NCI-H526 (cell line): ENCODE measurements around the gene HYDIN.
"Not testable (repeated sequence)": the region's sequence is repeated elsewhere in the genome, so short reads cannot be mapped to it uniquely, and the experiment has no call there.

Experiments
- DNase-seq, 2 experiments: peaks; one replicate each; lab custom pipeline; 2025; lab: John Stamatoyannopoulos, UW

The HYDIN gene

DNA sequence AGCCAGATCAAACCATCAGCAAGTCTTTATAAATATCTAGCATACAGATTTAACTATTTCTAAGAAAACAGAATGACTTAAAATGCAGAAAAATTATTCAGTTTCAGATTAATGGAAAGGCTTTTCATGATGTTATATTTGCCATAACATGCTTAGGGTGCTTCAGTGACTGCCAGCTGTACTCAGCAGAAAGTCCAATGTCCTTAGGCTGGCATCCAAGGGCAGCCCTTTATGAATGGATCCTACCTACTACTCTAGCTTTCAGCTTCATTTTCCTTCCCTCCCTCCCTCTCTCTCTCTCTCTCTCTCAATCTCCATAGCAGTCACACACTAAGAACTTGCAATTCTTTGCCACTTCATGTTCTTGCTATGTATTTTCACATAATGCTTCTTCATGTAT, 124.6 kb downstream of the HYDIN start:
- DNase-seq: not testable (repeated sequence)

DNA sequence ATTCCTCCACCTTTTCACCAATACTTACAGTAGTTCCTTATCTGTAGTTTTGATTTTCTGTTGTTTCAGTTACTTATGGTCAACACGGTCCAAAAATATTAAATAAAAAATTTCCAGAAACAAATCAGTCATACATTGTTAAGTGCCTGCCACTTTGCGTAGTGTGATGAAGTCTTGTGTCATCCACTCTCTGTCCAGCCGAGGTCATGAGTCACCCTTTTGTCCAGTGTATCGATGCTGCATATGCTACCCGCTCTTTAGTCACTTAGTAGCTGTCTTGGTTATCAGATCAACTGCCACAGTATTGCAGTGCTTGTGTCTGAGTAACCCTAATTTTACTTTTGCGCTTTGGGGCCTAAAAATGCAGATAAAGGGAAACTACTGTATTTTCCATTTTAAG, 146.9 kb downstream of the HYDIN start:
- not testable (repeated sequence) for DNase-seq

DNA sequence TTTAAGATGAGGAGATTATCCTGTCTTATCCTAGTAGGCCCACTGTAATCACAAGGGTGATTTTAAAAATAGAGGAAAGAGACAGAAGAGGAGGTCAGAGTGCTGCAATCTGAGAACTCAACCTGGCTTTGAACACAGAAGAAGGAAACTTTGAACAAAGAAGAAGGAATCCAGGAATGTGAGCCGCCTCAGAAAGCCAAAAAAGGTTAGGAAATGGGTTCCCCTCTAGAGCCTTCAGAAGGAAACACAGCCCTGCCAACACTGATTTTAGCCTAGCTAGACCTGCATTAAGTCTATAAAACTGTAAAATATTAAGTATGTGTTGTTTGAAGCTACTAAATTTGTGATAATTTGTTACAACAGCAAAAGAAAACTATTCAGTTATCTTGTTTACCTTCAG, 149.7 kb downstream of the HYDIN start:
- DNase-seq: not testable (repeated sequence)

GRCh38 chr16:71080262-71080661, 150.3 kb downstream of the HYDIN start:
- DNase-seq: not testable (repeated sequence)

GRCh38 chr16:71070651-71071050, 159.9 kb downstream of the HYDIN start:
- DNase-seq: not testable (repeated sequence)

DNA sequence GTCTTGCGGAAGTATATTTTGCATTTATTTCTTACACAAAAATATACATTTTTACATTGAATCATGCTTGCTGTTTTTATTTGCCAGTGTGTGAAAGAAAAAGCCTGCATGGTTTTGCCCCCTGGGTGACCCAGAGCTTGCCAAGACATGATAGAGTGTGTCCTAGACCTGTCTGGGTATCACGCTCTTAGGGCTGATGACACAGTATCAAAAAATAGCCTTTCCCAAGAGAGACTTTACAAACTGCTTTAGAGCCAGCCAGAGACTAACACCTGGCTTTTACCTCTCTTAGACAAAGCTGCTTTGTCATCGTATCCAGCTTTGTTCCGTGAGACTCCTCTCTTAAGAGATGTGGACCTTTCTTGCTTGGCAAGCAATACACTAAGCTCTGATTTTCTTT, 160.7 kb downstream of the HYDIN start:
- peak in 1 of 2 experiments; percentile 10 for DNase-seq

- not testable (repeated sequence) for DNase-seq
These were observed 176.5 kb downstream of the HYDIN start for GRCh38 chr16:71053897-71054609.

DNA sequence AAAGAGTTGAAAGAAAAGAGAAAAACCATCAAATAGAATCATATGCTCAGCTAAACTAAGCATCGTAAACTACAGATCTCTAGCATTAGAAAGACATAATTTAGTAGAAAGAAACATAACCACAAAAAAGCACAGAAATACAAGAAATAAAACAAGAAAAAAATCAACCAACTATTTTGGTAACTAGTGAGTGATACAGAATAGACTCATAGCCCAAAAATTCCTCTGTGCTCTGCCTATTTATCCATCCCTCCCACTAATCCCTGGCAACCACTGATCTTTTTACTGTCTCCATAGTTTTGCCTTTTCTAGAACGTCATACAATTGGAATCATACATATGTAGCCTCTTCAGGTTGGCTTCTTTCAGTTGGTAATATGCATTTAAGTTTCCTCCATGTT, 180.2 kb downstream of the HYDIN start:
- DNase-seq: not testable (repeated sequence)

DNA sequence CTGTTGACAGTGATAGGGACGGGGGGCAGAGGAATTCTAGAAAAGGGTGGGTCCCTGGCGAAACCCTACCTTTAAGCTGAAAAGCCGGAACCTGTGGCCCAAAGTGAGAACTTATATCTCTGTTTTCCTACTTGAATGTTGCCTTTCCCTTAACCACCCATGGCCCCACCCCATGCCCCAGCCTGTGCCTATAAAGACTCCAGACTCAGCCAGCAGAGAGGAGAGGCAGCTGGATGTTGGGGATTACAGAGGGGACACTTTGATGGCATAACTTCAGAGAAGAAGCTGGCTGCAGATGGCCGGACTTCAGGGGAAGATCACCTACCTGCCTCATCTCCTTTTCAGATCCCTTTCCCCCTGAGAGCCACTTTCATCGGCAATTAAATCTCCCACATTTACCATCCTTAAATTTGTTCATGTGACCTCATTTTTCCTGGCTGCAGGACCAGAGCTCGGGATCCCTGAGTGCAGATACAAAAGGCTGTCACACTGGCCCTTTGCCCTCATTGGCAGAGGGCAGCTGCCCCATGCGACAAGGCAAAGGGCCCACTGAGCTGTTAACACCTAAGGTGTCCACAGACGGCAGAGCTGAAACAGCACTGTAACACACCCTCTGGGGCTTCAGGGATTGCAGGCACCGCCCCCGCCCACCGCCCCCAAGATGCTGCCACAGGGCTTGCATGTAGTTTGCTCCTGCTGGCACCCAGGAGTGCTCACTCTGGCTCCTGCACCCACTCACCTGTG, 191.0 kb downstream of the HYDIN start:
- DNase-seq: not testable (repeated sequence)

- DNase-seq: not testable (repeated sequence)
These were observed 192.1 kb downstream of the HYDIN start for GRCh38 chr16:71038421-71038820.

DNA sequence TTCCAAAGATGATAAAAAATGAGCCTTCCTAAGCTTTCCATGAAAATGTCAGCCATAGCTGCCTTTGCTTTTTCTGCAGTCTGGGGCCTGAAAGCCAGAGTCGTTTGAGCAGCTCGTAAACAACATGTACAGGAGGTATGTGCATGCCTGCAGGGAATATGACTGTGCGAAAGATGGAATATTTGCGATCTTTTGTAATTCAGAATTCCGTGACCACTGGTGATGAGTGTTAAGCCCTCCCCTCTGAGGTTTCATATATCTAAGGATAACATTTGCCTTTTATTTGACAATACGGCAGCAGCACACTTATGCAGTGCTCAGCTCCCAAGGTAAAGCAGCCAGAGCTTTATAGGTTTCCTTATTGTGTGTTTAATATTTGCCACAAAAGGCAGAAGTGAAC, 192.5 kb downstream of the HYDIN start:
- DNase-seq: not testable (repeated sequence)

GRCh38 chr16:71028032-71028727, 202.3 kb downstream of the HYDIN start:
- not testable (repeated sequence) for DNase-seq

GRCh38 chr16:71027511-71027910, 203.0 kb downstream of the HYDIN start:
- DNase-seq: not testable (repeated sequence)

GRCh38 chr16:71023851-71024439, 206.6 kb downstream of the HYDIN start:
- DNase-seq: not testable (repeated sequence)

GRCh38 chr16:71021961-71022537, 208.5 kb downstream of the HYDIN start:
- not testable (repeated sequence) for DNase-seq

GRCh38 chr16:71019067-71019682, 211.3 kb downstream of the HYDIN start:
- DNase-seq: peak in 1 of 2 experiments; percentile 1

GRCh38 chr16:71015419-71015818, 215.1 kb downstream of the HYDIN start:
- DNase-seq: not testable (repeated sequence)

DNA sequence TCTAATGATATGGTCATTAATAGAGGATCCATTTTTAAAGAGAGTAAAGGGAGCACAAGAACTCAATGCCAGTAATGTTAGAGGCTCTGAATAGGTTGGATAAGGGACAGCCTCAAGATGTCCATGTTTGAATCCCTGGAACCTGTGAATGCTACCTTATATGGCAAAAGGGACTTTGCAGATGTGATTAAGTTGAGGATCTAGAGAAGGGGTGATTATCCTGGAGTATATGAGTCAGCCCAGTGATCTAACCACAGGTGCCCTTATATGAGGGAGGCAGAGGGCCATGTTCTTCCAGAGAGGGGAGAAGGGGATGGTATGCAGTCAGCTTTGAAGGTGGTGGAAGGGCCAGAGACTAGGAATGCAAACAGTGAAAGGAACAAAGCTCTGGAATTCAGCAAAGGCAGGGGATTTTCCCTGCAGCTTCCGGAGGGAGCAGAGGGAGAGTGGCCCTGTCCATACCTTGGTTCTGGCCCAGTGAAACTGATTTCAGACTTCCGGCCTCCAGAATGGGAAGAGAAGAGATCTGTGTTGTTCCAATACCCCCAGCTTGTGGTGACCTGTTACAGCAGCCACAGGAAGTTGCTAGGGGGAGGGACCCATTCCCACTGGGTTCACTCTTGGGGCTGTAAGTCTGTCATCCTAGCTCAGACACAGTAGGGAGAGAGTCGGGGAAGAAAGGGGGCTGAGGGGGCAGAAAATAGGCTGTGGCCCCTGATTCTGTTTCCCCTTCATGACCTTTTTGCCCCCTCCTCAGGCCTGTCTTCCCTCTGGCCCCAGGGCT, 220.9 kb downstream of the HYDIN start:
- not testable (repeated sequence) for DNase-seq

GRCh38 chr16:71006516-71006915, 224.0 kb downstream of the HYDIN start:
- not testable (repeated sequence) for DNase-seq

- peak in 1 of 2 experiments; percentile 27 for DNase-seq
These were observed 230.8 kb downstream of the HYDIN start for GRCh38 chr16:70999735-71000134.
